ENCODE data around the gene PCNX1. TPM values are rescaled to one million over a fixed set of nuclear protein-coding genes. Genes with fewer than 3 reads are reported as not detected.

The PCNX1 gene
- total and polyA plus RNA-seq, 9 of the 15 experiments (the other 6 are each of a cell fraction or from before 2014, with no cell fraction given) = 0.30 to 4.5 (median 2.3) TPM

DNA sequence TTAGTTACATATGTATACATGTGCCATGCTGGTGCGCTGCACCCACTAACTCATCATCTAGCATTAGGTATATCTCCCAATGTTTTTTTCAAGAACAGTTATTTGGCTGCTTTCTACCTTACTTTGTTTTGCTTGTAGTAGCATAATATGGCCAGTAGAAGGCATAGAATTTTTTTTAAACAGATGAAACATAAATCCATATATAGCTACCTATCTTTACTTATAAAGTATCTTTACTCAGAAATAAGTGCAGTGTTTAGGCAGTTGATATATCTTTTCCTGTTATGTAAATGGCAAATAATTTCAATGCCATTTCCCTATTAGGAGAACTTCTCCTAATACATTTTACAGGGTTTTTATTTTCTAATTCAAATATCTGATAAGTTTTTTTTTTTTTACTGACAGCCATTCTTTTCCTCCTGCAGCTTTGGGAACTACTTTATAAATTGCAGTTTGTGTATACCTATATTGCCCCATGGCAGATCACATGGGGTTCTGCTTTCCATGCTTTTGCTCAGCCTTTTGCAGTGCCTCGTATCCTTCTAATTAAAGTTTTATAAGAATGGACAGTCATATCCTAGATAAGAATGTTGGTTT, 143.1 kb downstream of the PCNX1 start:
- in situ Hi-C loops (cut with MboI) = no loop called here
- Histone ChIP-seq H3K4me3 (no peak overlapping the region), H3K9me3 (replicated peaks; ENCODE audit: control insufficient read depth, insufficient read depth, low read depth, low read length) (no peaks in the 10 kb centered on the region), H3K4me2 (ENCODE audit: insufficient read depth, low read length) (no peak overlapping the region), H2AFZ (ENCODE audit: low read depth, low read length) (no peak overlapping the region), H3K9me1 (ENCODE audit: control insufficient read depth, insufficient read depth, low read length) (no peaks in the 10 kb centered on the region), H4K20me1 (replicated peaks; ENCODE audit: control insufficient read depth, insufficient read depth, low read length) (no peaks in the 10 kb centered on the region), H3K27me3 (ENCODE audit: control insufficient read depth in 2 of 2, insufficient read depth in 2 of 2, low read length in 2 of 2) (no peaks in the 10 kb centered on the region), H3K79me2 (ENCODE audit: control insufficient read depth, insufficient read depth, low read length) (no peaks in the 10 kb centered on the region), H3K36me3 (ENCODE audit: control insufficient read depth, insufficient read depth, low read length) (no peaks in the 10 kb centered on the region), H3K4me1 (replicated peaks in 1 of 2; ENCODE audit: control insufficient read depth in 2 of 2, insufficient read depth in 2 of 2, low read length in 2 of 2) (no peaks in the 10 kb centered on the region), H3K9ac (ENCODE audit: insufficient read depth in 1 of 2, low read depth in 2 of 2, low read length in 2 of 2) (no peak overlapping the region), H3K27ac (ENCODE audit: extremely low read depth, low read depth, low read length) (no peak overlapping the region)
- 0 out of 3 replicates have a peak, but pooled peaks have one; percentile 41 for ATAC-seq
- WGBS (ENCODE audit: insufficient coverage, low coverage, missing lambda C conversion rate) = 83% methylated on average over 1 of the region's 2 CpGs
- no peak for TF ChIP-seq MYNN (IDR thresholded peaks at IDR 0.05)
- no peak for TF ChIP-seq MYNN (CRISPR knock-in tag; IDR thresholded peaks at IDR 0.05)
- TF ChIP-seq NFRKB (IDR thresholded peaks at IDR 0.05; ENCODE audit: low read depth) = no peak
- TF ChIP-seq RAD21 (CRISPR knock-in tag; conservative IDR thresholded peaks at IDR 0.05 in 1 of 2, IDR thresholded peaks at IDR 0.05 in 1 of 2) = peak in 1 of 2 experiments; percentile 37; a peak in 1 of 4 replicates
- TF ChIP-seq, protein P1, sequence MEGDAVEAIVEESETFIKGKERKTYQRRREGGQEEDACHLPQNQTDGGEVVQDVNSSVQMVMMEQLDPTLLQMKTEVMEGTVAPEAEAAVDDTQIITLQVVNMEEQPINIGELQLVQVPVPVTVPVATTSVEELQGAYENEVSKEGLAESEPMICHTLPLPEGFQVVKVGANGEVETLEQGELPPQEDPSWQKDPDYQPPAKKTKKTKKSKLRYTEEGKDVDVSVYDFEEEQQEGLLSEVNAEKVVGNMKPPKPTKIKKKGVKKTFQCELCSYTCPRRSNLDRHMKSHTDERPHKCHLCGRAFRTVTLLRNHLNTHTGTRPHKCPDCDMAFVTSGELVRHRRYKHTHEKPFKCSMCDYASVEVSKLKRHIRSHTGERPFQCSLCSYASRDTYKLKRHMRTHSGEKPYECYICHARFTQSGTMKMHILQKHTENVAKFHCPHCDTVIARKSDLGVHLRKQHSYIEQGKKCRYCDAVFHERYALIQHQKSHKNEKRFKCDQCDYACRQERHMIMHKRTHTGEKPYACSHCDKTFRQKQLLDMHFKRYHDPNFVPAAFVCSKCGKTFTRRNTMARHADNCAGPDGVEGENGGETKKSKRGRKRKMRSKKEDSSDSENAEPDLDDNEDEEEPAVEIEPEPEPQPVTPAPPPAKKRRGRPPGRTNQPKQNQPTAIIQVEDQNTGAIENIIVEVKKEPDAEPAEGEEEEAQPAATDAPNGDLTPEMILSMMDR (IDR thresholded peaks at IDR 0.05 in 2 of 3, conservative IDR thresholded peaks at IDR 0.05 in 1 of 3; ENCODE audit: insufficient read depth in 2 of 3, low read depth in 1 of 3, low read length in 3 of 3) = 0 out of 6 replicates have a peak, but pooled peaks of 1 of the 3 experiments have one; percentile 1
- POLR2A ChIA-PET = no interaction called here
- CTCF ChIA-PET (ENCODE audit: low intra/inter-chr PET ratio) = no interaction called here
- BruUV-seq (replicated peaks) = no TSS peak
- peak in 3 of 4 experiments; percentile 4 to 10 (median 6) for DNase-seq (ENCODE audit: extremely low read depth in 1 of 4, low spot score in 3 of 4)
- intact Hi-C loops (cut with micrococcal nuclease) = no loop called here
- no peak for FAIRE-seq
